ENCODE measurements around the gene TDRD15. TPM values are rescaled to one million over a fixed set of nuclear protein-coding genes. Genes with fewer than 3 reads are reported as not detected.

The TDRD15 gene
- polyA plus RNA-seq, 1 donor (not counting 4 experiments of a cell fraction or from before 2014, with no cell fraction given): not detected

GRCh38 chr2:21191535-21191934 lies 67.8 kb downstream of the TDRD15 start:
- no peaks in the 10 kb centered on the region for H3K4me1 ChIP-seq (ENCODE audit: control insufficient read depth, extremely low read depth, insufficient read depth, low read length)
- dilution Hi-C loops (cut with MboI; ENCODE audit: extremely low pct_ligation_motif_present, low sequenced_read_pairs): no loop called here

More at GRCh38 chr2:21191535-21191934, 67.8 kb downstream of the TDRD15 start:
- H3K9me3 ChIP-seq (ENCODE audit: control insufficient read depth, low read depth, low read length): no peaks in the 10 kb centered on the region
- H2AFZ ChIP-seq (ENCODE audit: control insufficient read depth, low read length): no peak overlapping the region
- no peak for TF ChIP-seq EZH2 (IDR thresholded peaks at IDR 0.05; ENCODE audit: low read length)
- no peak for TF ChIP-seq CTCF (optimal IDR thresholded peaks at IDR 0.05 in 1 of 3, IDR thresholded peaks at IDR 0.05 in 1 of 3, conservative IDR thresholded peaks at IDR 0.05 in 1 of 3; ENCODE audit: extremely low read depth in 1 of 3, insufficient read depth in 2 of 3, low read length in 3 of 3)
- no peak for DNase-seq (ENCODE audit: low read depth, low spot score)
- no peaks in the 10 kb centered on the region for H3K27me3 ChIP-seq (ENCODE audit: control insufficient read depth, extremely low read depth, insufficient read depth, low read length)
- no peaks in the 10 kb centered on the region for H3K9me1 ChIP-seq (ENCODE audit: control insufficient read depth, extremely low read depth, insufficient read depth, low read length)
- no peaks in the 10 kb centered on the region for H4K20me1 ChIP-seq (ENCODE audit: control insufficient read depth, extremely low read depth, insufficient read depth, low read length)
- no peak overlapping the region for H3K4me3 ChIP-seq (ENCODE audit: control insufficient read depth in 2 of 3, extremely low read depth in 1 of 3, insufficient read depth in 2 of 3, low read depth in 1 of 3, low read length in 3 of 3)
- H3K9ac ChIP-seq (ENCODE audit: control insufficient read depth, extremely low read depth, insufficient read depth, low read length): no peak overlapping the region
- H3K36me3 ChIP-seq (ENCODE audit: control insufficient read depth in 2 of 2, extremely low read depth in 1 of 2, insufficient read depth in 2 of 2, low read length in 2 of 2): no peaks in the 10 kb centered on the region
- H3K27ac ChIP-seq (ENCODE audit: control insufficient read depth, insufficient read depth, low read length): no peak overlapping the region
- no peaks in the 10 kb centered on the region for H3K79me2 ChIP-seq (ENCODE audit: control insufficient read depth, insufficient read depth, low read length)
- no peak for FAIRE-seq
- no peak overlapping the region for H3K4me2 ChIP-seq (ENCODE audit: control insufficient read depth, extremely low read depth, insufficient read depth, low read depth, low read length)

Other genes starting within 250 kb of the TDRD15 start
- gene APOB, start 79.9 kb upstream of the TDRD15 start, polyA plus RNA-seq: 0.01 TPM in 2 of 3 replicates, not detected in the other

All from keratinocyte (primary cell).